ENCODE results near the gene COL25A1. TPM values are rescaled to one million over a fixed set of nuclear protein-coding genes. Genes with fewer than 3 reads are reported as not detected.

The COL25A1 gene
- total RNA-seq, 1 donor from 2014 or later: 3.9 TPM

- no peaks in the 10 kb centered on the region for H3K36me3 Mint-ChIP-seq (ENCODE audit: insufficient read depth)
- H3K27me3 Mint-ChIP-seq: no peaks in the 10 kb centered on the region
- peaks cover 11% of the 10 kb centered on the region for H3K4me1 Mint-ChIP-seq (ENCODE audit: low read depth)
- no peak for TF ChIP-seq CTCF (IDR thresholded peaks at IDR 0.05; ENCODE audit: unreplicated experiment)
- H3K4me3 Mint-ChIP-seq (ENCODE audit: low read depth): no peak overlapping the region
- no peak for DNase-seq (ENCODE audit: low spot score, unreplicated experiment)
- H3K9me3 Mint-ChIP-seq (ENCODE audit: low read depth): peaks cover 3% of the 10 kb centered on the region
- peak overlapping the region; percentile 7 for H3K27ac Mint-ChIP-seq
Observed at GRCh38 chr4:109185951-109186350, 116.5 kb downstream of the COL25A1 start.

- peak overlapping the region; percentile 7 for H3K27ac Mint-ChIP-seq
- peaks cover 3% of the 10 kb centered on the region for H3K9me3 Mint-ChIP-seq (ENCODE audit: low read depth)
- no peaks in the 10 kb centered on the region for H3K27me3 Mint-ChIP-seq
- no peaks in the 10 kb centered on the region for H3K36me3 Mint-ChIP-seq (ENCODE audit: insufficient read depth)
- TF ChIP-seq CTCF (IDR thresholded peaks at IDR 0.05; ENCODE audit: unreplicated experiment): no peak
- H3K4me3 Mint-ChIP-seq (ENCODE audit: low read depth): no peak overlapping the region
- peaks cover 11% of the 10 kb centered on the region for H3K4me1 Mint-ChIP-seq (ENCODE audit: low read depth)
- no peak for DNase-seq (ENCODE audit: low spot score, unreplicated experiment)
Observed at GRCh38 chr4:109185548-109185947, 116.9 kb downstream of the COL25A1 start.

GRCh38 chr4:109184491-109184961, 117.9 kb downstream of the COL25A1 start:
- Mint-ChIP-seq H3K36me3 (ENCODE audit: insufficient read depth) (no peaks in the 10 kb centered on the region), H3K4me3 (ENCODE audit: low read depth) (no peak overlapping the region), H3K27ac (no peak overlapping the region), H3K27me3 (no peaks in the 10 kb centered on the region), H3K9me3 (ENCODE audit: low read depth) (peaks cover 3% of the 10 kb centered on the region), H3K4me1 (ENCODE audit: low read depth) (peaks cover 12% of the 10 kb centered on the region)
- no peak for DNase-seq (ENCODE audit: low spot score, unreplicated experiment)
- no peak for TF ChIP-seq CTCF (IDR thresholded peaks at IDR 0.05; ENCODE audit: unreplicated experiment)

GRCh38 chr4:109183931-109184490, 118.4 kb downstream of the COL25A1 start:
- Mint-ChIP-seq H3K4me1 (ENCODE audit: low read depth) (peaks cover 12% of the 10 kb centered on the region), H3K4me3 (ENCODE audit: low read depth) (no peak overlapping the region), H3K9me3 (ENCODE audit: low read depth) (peaks cover 3% of the 10 kb centered on the region), H3K36me3 (ENCODE audit: insufficient read depth) (no peaks in the 10 kb centered on the region), H3K27me3 (peaks cover 2% of the 10 kb centered on the region), H3K27ac (no peak overlapping the region)
- DNase-seq (ENCODE audit: low spot score, unreplicated experiment): no peak
- TF ChIP-seq CTCF (IDR thresholded peaks at IDR 0.05; ENCODE audit: unreplicated experiment): no peak

DNA sequence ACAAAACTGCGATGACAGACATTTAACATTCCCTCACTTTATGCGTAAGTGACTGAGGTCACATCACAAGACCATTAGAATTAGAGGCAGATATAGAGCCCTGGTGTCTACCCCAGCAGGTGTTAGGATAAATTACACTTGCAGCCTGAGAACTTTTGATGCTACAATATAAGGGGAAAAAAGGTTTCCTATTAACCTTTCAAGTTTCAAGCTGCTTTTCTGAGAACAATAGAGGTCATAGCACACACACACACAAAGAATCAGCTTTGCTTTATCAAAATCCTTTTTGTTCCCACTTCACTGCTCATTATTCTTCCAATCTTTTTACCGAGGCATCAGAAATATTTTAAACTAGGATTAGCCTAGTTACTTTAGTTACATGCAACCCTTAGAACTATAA, 119.8 kb downstream of the COL25A1 start:
- peaks cover 12% of the 10 kb centered on the region for H3K4me1 Mint-ChIP-seq (ENCODE audit: low read depth)

More for the DNA sequence above, 119.8 kb downstream of the COL25A1 start:
- Mint-ChIP-seq H3K27ac (no peak overlapping the region), H3K27me3 (peaks cover 3% of the 10 kb centered on the region), H3K9me3 (ENCODE audit: low read depth) (peaks cover 3% of the 10 kb centered on the region), H3K4me3 (ENCODE audit: low read depth) (no peak overlapping the region), H3K36me3 (ENCODE audit: insufficient read depth) (no peaks in the 10 kb centered on the region)
- no peak for TF ChIP-seq CTCF (IDR thresholded peaks at IDR 0.05; ENCODE audit: unreplicated experiment)
- DNase-seq (ENCODE audit: low spot score, unreplicated experiment): no peak
